GM23338 (cell line): ENCODE results near the gene DUSP18. TPM values are rescaled to one million over a fixed set of nuclear protein-coding genes. Genes with fewer than 3 reads are reported as not detected.
A peak's percentile ranks its signal among the peaks of the same experiment; 100 is the strongest.

Experiments
- ATAC-seq: fragments of 200-7000 bp; cut with Tn5 transposase; 3 replicates; pipeline ENCODE4 v1.9.1; 2020
- DNase-seq: peaks from one replicate; pipeline ENCODE4 v3.0.0-alpha.2; 2015; ENCODE audit warnings: low spot score
- H2AFZ ChIP-seq: fragments of 200-600 bp; sonication (generic); 2 replicates; pipeline ENCODE4 v1.8.0; 2016; ENCODE audit warnings: antibody characterized with exemption, mild to moderate bottlenecking, moderate library complexity
- H3F3A ChIP-seq: fragments of 200-600 bp; sonication (generic); replicated peaks from 2 replicates; pipeline ENCODE4 v1.8.0; 2017; ENCODE audit warnings: antibody characterized with exemption, mixed run types, low read depth
- H3K27ac ChIP-seq: fragments of 200-600 bp; sonication (generic); 2 replicates; pipeline ENCODE4 v1.6.1; 2016; ENCODE audit warnings: low read depth
- H3K27me3 ChIP-seq: fragments of 200-600 bp; sonication (generic); 2 replicates; pipeline ENCODE4 v1.8.0; 2016; ENCODE audit warnings: mild to moderate bottlenecking, mixed run types, moderate library complexity; ENCODE audit not compliant: insufficient read depth
- H3K36me3 ChIP-seq: fragments of 200-600 bp; sonication (generic); 2 replicates; pipeline ENCODE4 v1.8.0; 2016; ENCODE audit warnings: mild to moderate bottlenecking; ENCODE audit not compliant: insufficient read depth
- H3K4me1 ChIP-seq: fragments of 200-600 bp; sonication (generic); 2 replicates; pipeline ENCODE4 v1.8.0; 2016; ENCODE audit warnings: mild to moderate bottlenecking, moderate library complexity; ENCODE audit not compliant: insufficient read depth
- H3K4me2 ChIP-seq: fragments of 200-600 bp; sonication (generic); 2 replicates; pipeline ENCODE4 v1.7.1; 2017; ENCODE audit warnings: mixed run types
- H3K4me3 ChIP-seq: fragments of 200-600 bp; sonication (generic); 2 replicates; pipeline ENCODE4 v1.6.1; 2016; ENCODE audit warnings: mixed run types
- H3K79me2 ChIP-seq: fragments of 200-600 bp; sonication (generic); replicated peaks from 2 replicates; pipeline ENCODE4 v1.8.0; 2017; ENCODE audit warnings: mild to moderate bottlenecking; ENCODE audit not compliant: insufficient read depth
- H3K9me2 ChIP-seq: fragments of 200-600 bp; sonication (generic); 2 replicates; pipeline ENCODE4 v1.8.0; 2017; ENCODE audit not compliant: insufficient read depth
- H4K20me1 ChIP-seq: fragments of 200-600 bp; sonication (generic); replicated peaks from 2 replicates; pipeline ENCODE4 v1.8.0; 2017; ENCODE audit warnings: mild to moderate bottlenecking; ENCODE audit not compliant: insufficient read depth
- H3K27ac Mint-ChIP-seq: 2 replicates; pipeline ENCODE4 v1.8.0; 2020; ENCODE audit warnings: inconsistent platforms, mild to moderate bottlenecking, moderate library complexity, mixed read lengths
- H3K27me3 Mint-ChIP-seq: 3 replicates; pipeline ENCODE4 v1.8.0; 2022; ENCODE audit warnings: low read depth, mild to moderate bottlenecking, moderate library complexity, mixed read lengths, inconsistent platforms; ENCODE audit not compliant: insufficient read depth, poor library complexity
- H3K36me3 Mint-ChIP-seq: 3 replicates; pipeline ENCODE4 v1.8.0; 2021; ENCODE audit warnings: low read depth, mild to moderate bottlenecking, inconsistent platforms, moderate library complexity, mixed read lengths
- H3K4me1 Mint-ChIP-seq: 3 replicates; pipeline ENCODE4 v1.8.0; 2020; ENCODE audit warnings: mild to moderate bottlenecking, inconsistent platforms, mixed read lengths
- H3K4me3 Mint-ChIP-seq: 3 replicates; pipeline ENCODE4 v1.8.0; 2021; ENCODE audit warnings: moderate library complexity, mild to moderate bottlenecking, inconsistent platforms, mixed read lengths
- H3K9me3 Mint-ChIP-seq: 3 replicates; pipeline ENCODE4 v1.8.0; 2020; ENCODE audit warnings: moderate library complexity, mild to moderate bottlenecking, inconsistent platforms, mixed read lengths
- CREB1 ChIP-seq: fragments of 250-450 bp; sonication (Bioruptor Pico); IDR thresholded peaks from 2 replicates; pipeline ENCODE4 v1.5.0; 2020; ENCODE audit warnings: low read depth, mild to moderate bottlenecking, moderate library complexity
- EZH2 ChIP-seq: fragments of 200-600 bp; sonication (generic); IDR thresholded peaks from one replicate; pipeline ENCODE4 v1.8.0; 2017; ENCODE audit warnings: antibody characterized with exemption, mild to moderate bottlenecking, low read depth; ENCODE audit not compliant: unreplicated experiment
- EZH2phosphoT487 ChIP-seq: fragments of 200-600 bp; sonication (generic); IDR thresholded peaks from one replicate; pipeline ENCODE4 v1.8.1; 2018; ENCODE audit warnings: antibody characterized with exemption; ENCODE audit not compliant: unreplicated experiment
- JUNB ChIP-seq: IDR thresholded peaks from one replicate; pipeline ENCODE4 v1.6.1; 2016; ENCODE audit warnings: antibody characterized with exemption; ENCODE audit not compliant: unreplicated experiment
- NANOG ChIP-seq: IDR thresholded peaks from 2 replicates; pipeline ENCODE4 v1.6.1; 2016; ENCODE audit warnings: antibody characterized with exemption, borderline replicate concordance
- POLR2AphosphoS5 ChIP-seq: IDR thresholded peaks from 2 replicates; pipeline ENCODE4 v1.6.1; 2016; ENCODE audit warnings: antibody characterized with exemption, low read depth
- STAT1 ChIP-seq: IDR thresholded peaks from one replicate; pipeline ENCODE4 v1.6.1; 2016; ENCODE audit warnings: antibody characterized with exemption; ENCODE audit not compliant: unreplicated experiment
- ZNF114 ChIP-seq: fragments of 250-450 bp; sonication (Bioruptor Pico); IDR thresholded peaks from 2 replicates; pipeline ENCODE4 v1.5.0; 2020; ENCODE audit warnings: mild to moderate bottlenecking, moderate library complexity
- ZNF331 ChIP-seq: fragments of 250-450 bp; sonication (Bioruptor Pico); IDR thresholded peaks from 2 replicates; pipeline ENCODE4 v1.5.0; 2020; ENCODE audit warnings: low read depth, mild to moderate bottlenecking, moderate library complexity
- polyA plus RNA-seq: library from polyadenylated mRNA; unstranded; fragments of >200 nt; fragmentation: Nextera tagmentation; extraction: Ambion mirVana; gene quantifications from 2 replicates; pipeline ENCODE4 v1.2.1, GENCODE V29; 2016
- total RNA-seq: library from RNA; depleted of rRNA; stranded (reverse); fragments of >200 nt; shearing (Covaris generic); gene quantifications from 2 replicates; pipeline ENCODE4 v1.2.3, GENCODE V29; 2014
- TF ChIP-seq, protein P1 (sequence below): IDR thresholded peaks from one replicate; pipeline ENCODE4 v1.6.1; 2018; ENCODE audit warnings: antibody characterized with exemption; ENCODE audit not compliant: unreplicated experiment
- TF ChIP-seq, protein P2 (sequence below): fragments of 250-450 bp; sonication (Bioruptor Pico); IDR thresholded peaks from 2 replicates; pipeline ENCODE4 v1.5.0; 2020; ENCODE audit warnings: mild to moderate bottlenecking, moderate library complexity
- TF ChIP-seq, protein P3 (sequence below): IDR thresholded peaks from 2 replicates; pipeline ENCODE4 v1.6.1; 2016; ENCODE audit warnings: antibody characterized with exemption
- TF ChIP-seq, protein P4 (sequence below), 2 experiments: fragments of 200-600 bp in 1 of 2; sonication (generic) in 1 of 2; conservative IDR thresholded peaks; 2 replicates each; pipeline versions ENCODE4 v1.5.1 to v1.6.1; 2016 to 2017; ENCODE audit warnings: antibody characterized with exemption in 2 of 2, low read depth in 2 of 2, mild to moderate bottlenecking in 2 of 2, moderate library complexity in 1 of 2

Gene DUSP18
- total and polyA plus RNA-seq, 2 experiments from 2014 or later: 2.2 to 2.7 TPM

DNA sequence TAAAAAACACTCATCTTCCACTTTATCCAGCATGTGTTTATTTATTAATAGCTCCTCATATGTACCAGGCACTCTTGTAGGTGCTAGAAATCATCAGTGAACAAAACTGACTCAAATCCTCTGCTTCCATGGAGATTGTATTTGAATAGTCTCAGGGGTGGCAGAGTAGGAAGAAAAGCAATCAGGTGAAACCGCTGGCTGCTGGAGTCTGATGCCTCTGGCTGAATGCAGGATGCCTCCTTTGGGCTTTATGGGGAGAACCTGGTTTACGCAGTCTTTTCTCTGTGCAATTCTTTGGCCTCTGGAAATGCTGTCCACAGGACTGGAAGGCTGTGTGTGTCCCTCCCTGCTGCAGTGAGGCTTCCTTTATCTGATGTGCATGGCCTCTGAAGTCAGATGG lies 14.2 kb upstream of the DUSP18 start:
- Histone ChIP-seq H3K4me2 (no peak overlapping the region), H4K20me1 (no peaks in the 10 kb centered on the region), H3K27me3 (no peaks in the 10 kb centered on the region), H3K9me2 (no peaks in the 10 kb centered on the region), H3K36me3 (no peaks in the 10 kb centered on the region), H3F3A (no peaks in the 10 kb centered on the region), H3K4me3 (no peak overlapping the region), H3K79me2 (no peaks in the 10 kb centered on the region), H2AFZ (peak overlapping the region; percentile 47), H3K4me1 (peaks cover 15% of the 10 kb centered on the region; the same call in 1 of the 2 replicates), H3K27ac (no peak overlapping the region)
- no peak for ATAC-seq
- no peak overlapping the region for H3K4me3 Mint-ChIP-seq
- peaks cover 5% of the 10 kb centered on the region for H3K27me3 Mint-ChIP-seq
- no peak overlapping the region for H3K27ac Mint-ChIP-seq
- no peaks in the 10 kb centered on the region for H3K36me3 Mint-ChIP-seq
- no peak for DNase-seq
- peaks cover 25% of the 10 kb centered on the region for H3K4me1 Mint-ChIP-seq
- TF ChIP-seq NANOG (no peak), EZH2 (no peak), POLR2AphosphoS5 (no peak), ZNF114 (CRISPR knock-in tag) (no peak), CREB1 (no peak), STAT1 (no peak), EZH2phosphoT487 (no peak), ZNF331 (no peak), JUNB (no peak)
- TF ChIP-seq, protein P1, sequence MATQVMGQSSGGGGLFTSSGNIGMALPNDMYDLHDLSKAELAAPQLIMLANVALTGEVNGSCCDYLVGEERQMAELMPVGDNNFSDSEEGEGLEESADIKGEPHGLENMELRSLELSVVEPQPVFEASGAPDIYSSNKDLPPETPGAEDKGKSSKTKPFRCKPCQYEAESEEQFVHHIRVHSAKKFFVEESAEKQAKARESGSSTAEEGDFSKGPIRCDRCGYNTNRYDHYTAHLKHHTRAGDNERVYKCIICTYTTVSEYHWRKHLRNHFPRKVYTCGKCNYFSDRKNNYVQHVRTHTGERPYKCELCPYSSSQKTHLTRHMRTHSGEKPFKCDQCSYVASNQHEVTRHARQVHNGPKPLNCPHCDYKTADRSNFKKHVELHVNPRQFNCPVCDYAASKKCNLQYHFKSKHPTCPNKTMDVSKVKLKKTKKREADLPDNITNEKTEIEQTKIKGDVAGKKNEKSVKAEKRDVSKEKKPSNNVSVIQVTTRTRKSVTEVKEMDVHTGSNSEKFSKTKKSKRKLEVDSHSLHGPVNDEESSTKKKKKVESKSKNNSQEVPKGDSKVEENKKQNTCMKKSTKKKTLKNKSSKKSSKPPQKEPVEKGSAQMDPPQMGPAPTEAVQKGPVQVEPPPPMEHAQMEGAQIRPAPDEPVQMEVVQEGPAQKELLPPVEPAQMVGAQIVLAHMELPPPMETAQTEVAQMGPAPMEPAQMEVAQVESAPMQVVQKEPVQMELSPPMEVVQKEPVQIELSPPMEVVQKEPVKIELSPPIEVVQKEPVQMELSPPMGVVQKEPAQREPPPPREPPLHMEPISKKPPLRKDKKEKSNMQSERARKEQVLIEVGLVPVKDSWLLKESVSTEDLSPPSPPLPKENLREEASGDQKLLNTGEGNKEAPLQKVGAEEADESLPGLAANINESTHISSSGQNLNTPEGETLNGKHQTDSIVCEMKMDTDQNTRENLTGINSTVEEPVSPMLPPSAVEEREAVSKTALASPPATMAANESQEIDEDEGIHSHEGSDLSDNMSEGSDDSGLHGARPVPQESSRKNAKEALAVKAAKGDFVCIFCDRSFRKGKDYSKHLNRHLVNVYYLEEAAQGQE: no peak
- TF ChIP-seq, protein P2, sequence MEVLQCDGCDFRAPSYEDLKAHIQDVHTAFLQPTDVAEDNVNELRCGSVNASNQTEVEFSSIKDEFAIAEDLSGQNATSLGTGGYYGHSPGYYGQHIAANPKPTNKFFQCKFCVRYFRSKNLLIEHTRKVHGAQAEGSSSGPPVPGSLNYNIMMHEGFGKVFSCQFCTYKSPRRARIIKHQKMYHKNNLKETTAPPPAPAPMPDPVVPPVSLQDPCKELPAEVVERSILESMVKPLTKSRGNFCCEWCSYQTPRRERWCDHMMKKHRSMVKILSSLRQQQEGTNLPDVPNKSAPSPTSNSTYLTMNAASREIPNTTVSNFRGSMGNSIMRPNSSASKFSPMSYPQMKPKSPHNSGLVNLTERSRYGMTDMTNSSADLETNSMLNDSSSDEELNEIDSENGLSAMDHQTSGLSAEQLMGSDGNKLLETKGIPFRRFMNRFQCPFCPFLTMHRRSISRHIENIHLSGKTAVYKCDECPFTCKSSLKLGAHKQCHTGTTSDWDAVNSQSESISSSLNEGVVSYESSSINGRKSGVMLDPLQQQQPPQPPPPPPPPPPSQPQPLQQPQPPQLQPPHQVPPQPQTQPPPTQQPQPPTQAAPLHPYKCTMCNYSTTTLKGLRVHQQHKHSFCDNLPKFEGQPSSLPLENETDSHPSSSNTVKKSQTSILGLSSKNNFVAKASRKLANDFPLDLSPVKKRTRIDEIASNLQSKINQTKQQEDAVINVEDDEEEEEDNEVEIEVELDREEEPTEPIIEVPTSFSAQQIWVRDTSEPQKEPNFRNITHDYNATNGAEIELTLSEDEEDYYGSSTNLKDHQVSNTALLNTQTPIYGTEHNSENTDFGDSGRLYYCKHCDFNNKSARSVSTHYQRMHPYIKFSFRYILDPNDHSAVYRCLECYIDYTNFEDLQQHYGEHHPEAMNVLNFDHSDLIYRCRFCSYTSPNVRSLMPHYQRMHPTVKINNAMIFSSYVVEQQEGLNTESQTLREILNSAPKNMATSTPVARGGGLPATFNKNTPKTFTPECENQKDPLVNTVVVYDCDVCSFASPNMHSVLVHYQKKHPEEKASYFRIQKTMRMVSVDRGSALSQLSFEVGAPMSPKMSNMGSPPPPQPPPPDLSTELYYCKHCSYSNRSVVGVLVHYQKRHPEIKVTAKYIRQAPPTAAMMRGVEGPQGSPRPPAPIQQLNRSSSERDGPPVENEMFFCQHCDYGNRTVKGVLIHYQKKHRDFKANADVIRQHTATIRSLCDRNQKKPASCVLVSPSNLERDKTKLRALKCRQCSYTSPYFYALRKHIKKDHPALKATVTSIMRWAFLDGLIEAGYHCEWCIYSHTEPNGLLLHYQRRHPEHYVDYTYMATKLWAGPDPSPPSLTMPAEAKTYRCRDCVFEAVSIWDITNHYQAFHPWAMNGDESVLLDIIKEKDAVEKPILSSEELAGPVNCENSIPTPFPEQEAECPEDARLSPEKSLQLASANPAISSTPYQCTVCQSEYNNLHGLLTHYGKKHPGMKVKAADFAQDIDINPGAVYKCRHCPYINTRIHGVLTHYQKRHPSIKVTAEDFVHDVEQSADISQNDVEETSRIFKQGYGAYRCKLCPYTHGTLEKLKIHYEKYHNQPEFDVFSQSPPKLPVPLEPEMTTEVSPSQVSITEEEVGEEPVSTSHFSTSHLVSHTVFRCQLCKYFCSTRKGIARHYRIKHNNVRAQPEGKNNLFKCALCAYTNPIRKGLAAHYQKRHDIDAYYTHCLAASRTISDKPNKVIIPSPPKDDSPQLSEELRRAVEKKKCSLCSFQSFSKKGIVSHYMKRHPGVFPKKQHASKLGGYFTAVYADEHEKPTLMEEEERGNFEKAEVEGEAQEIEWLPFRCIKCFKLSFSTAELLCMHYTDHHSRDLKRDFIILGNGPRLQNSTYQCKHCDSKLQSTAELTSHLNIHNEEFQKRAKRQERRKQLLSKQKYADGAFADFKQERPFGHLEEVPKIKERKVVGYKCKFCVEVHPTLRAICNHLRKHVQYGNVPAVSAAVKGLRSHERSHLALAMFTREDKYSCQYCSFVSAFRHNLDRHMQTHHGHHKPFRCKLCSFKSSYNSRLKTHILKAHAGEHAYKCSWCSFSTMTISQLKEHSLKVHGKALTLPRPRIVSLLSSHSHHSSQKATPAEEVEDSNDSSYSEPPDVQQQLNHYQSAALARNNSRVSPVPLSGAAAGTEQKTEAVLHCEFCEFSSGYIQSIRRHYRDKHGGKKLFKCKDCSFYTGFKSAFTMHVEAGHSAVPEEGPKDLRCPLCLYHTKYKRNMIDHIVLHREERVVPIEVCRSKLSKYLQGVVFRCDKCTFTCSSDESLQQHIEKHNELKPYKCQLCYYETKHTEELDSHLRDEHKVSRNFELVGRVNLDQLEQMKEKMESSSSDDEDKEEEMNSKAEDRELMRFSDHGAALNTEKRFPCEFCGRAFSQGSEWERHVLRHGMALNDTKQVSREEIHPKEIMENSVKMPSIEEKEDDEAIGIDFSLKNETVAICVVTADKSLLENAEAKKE (CRISPR knock-in tag): no peak
- TF ChIP-seq, protein P3, sequence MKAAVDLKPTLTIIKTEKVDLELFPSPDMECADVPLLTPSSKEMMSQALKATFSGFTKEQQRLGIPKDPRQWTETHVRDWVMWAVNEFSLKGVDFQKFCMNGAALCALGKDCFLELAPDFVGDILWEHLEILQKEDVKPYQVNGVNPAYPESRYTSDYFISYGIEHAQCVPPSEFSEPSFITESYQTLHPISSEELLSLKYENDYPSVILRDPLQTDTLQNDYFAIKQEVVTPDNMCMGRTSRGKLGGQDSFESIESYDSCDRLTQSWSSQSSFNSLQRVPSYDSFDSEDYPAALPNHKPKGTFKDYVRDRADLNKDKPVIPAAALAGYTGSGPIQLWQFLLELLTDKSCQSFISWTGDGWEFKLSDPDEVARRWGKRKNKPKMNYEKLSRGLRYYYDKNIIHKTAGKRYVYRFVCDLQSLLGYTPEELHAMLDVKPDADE: no peak
- TF ChIP-seq, protein P4, sequence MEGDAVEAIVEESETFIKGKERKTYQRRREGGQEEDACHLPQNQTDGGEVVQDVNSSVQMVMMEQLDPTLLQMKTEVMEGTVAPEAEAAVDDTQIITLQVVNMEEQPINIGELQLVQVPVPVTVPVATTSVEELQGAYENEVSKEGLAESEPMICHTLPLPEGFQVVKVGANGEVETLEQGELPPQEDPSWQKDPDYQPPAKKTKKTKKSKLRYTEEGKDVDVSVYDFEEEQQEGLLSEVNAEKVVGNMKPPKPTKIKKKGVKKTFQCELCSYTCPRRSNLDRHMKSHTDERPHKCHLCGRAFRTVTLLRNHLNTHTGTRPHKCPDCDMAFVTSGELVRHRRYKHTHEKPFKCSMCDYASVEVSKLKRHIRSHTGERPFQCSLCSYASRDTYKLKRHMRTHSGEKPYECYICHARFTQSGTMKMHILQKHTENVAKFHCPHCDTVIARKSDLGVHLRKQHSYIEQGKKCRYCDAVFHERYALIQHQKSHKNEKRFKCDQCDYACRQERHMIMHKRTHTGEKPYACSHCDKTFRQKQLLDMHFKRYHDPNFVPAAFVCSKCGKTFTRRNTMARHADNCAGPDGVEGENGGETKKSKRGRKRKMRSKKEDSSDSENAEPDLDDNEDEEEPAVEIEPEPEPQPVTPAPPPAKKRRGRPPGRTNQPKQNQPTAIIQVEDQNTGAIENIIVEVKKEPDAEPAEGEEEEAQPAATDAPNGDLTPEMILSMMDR (conservative IDR thresholded peaks at IDR 0.05; ENCODE audit: low read depth in 2 of 2): no peak
- no peaks in the 10 kb centered on the region for H3K9me3 Mint-ChIP-seq
